ENCODE results near the gene GCA. TPM values are rescaled to one million over a fixed set of nuclear protein-coding genes. Genes with fewer than 3 reads are reported as not detected.

The GCA gene
- total and polyA plus RNA-seq, 4 donors = 24.4 to 62.0 (median 28.9) TPM

GRCh38 chr2:162344617-162344950, 652 bp downstream of the GCA start:
- Histone ChIP-seq H3K4me1 (ENCODE audit: control insufficient read depth, insufficient read depth, low read length) (peaks cover 5% of the 10 kb centered on the region), H3K4me3 (ENCODE audit: low read depth, low read length) (peak overlapping the region; percentile 91), H3K27ac (ENCODE audit: low read depth, low read length) (peak overlapping the region; percentile 71), H3K36me3 (ENCODE audit: control insufficient read depth, insufficient read depth, low read length) (no peaks in the 10 kb centered on the region), H3K27me3 (ENCODE audit: control insufficient read depth, insufficient read depth, low read length) (no peaks in the 10 kb centered on the region), H3K9me3 (ENCODE audit: control insufficient read depth, insufficient read depth, low read length) (no peaks in the 10 kb centered on the region)
- DNase-seq (ENCODE audit: low read depth in 4 of 6, low spot score in 6 of 6) = peak in 3 of 6 donors; percentile 2 to 8 (median 6)
- WGBS (ENCODE audit: insufficient coverage) = no CpG with 5 or more reads among the region's 8 CpGs

GRCh38 chr2:162365392-162365791, 21.5 kb downstream of the GCA start:
- no CpG with 5 or more reads among the region's 2 CpGs for WGBS (ENCODE audit: insufficient coverage)
- Histone ChIP-seq H3K4me3 (ENCODE audit: low read depth, low read length) (no peak overlapping the region), H3K9me3 (ENCODE audit: control insufficient read depth, insufficient read depth, low read length) (no peaks in the 10 kb centered on the region), H3K27me3 (ENCODE audit: control insufficient read depth, insufficient read depth, low read length) (no peaks in the 10 kb centered on the region), H3K27ac (ENCODE audit: low read depth, low read length) (no peak overlapping the region), H3K36me3 (ENCODE audit: control insufficient read depth, insufficient read depth, low read length) (no peaks in the 10 kb centered on the region), H3K4me1 (ENCODE audit: control insufficient read depth, insufficient read depth, low read length) (no peaks in the 10 kb centered on the region)
- no peak for DNase-seq (ENCODE audit: low read depth in 4 of 6, low spot score in 6 of 6)

GRCh38 chr2:162368494-162368893, 24.6 kb downstream of the GCA start:
- Histone ChIP-seq H3K36me3 (ENCODE audit: control insufficient read depth, insufficient read depth, low read length) (no peaks in the 10 kb centered on the region), H3K27ac (ENCODE audit: low read depth, low read length) (no peak overlapping the region), H3K4me3 (ENCODE audit: low read depth, low read length) (no peak overlapping the region), H3K9me3 (ENCODE audit: control insufficient read depth, insufficient read depth, low read length) (no peaks in the 10 kb centered on the region), H3K4me1 (ENCODE audit: control insufficient read depth, insufficient read depth, low read length) (no peaks in the 10 kb centered on the region), H3K27me3 (ENCODE audit: control insufficient read depth, insufficient read depth, low read length) (no peaks in the 10 kb centered on the region)
- no peak for DNase-seq (ENCODE audit: low read depth in 4 of 6, low spot score in 6 of 6)
- no CpG with 5 or more reads among the region's 1 CpG for whole genome bisulfite sequencing (ENCODE audit: insufficient coverage)

GRCh38 chr2:162369551-162369950, 25.6 kb downstream of the GCA start:
- H3K9me3 ChIP-seq (ENCODE audit: control insufficient read depth, insufficient read depth, low read length) = no peaks in the 10 kb centered on the region
- H3K27me3 ChIP-seq (ENCODE audit: control insufficient read depth, insufficient read depth, low read length) = no peaks in the 10 kb centered on the region
- no peak overlapping the region for H3K27ac ChIP-seq (ENCODE audit: low read depth, low read length)
- no peak overlapping the region for H3K4me3 ChIP-seq (ENCODE audit: low read depth, low read length)
- H3K4me1 ChIP-seq (ENCODE audit: control insufficient read depth, insufficient read depth, low read length) = no peaks in the 10 kb centered on the region
- 86% methylated on average over 1 of the region's 1 CpG for WGBS (ENCODE audit: insufficient coverage)
- DNase-seq (ENCODE audit: low read depth in 4 of 6, low spot score in 6 of 6) = no peak
- H3K36me3 ChIP-seq (ENCODE audit: control insufficient read depth, insufficient read depth, low read length) = no peaks in the 10 kb centered on the region

- no CpG with 5 or more reads among the region's 3 CpGs for WGBS (ENCODE audit: insufficient coverage)
- Histone ChIP-seq H3K4me3 (ENCODE audit: low read depth, low read length) (no peak overlapping the region), H3K36me3 (ENCODE audit: control insufficient read depth, insufficient read depth, low read length) (no peaks in the 10 kb centered on the region), H3K27ac (ENCODE audit: low read depth, low read length) (peak overlapping the region; percentile 36), H3K4me1 (ENCODE audit: control insufficient read depth, insufficient read depth, low read length) (no peaks in the 10 kb centered on the region), H3K27me3 (ENCODE audit: control insufficient read depth, insufficient read depth, low read length) (no peaks in the 10 kb centered on the region), H3K9me3 (ENCODE audit: control insufficient read depth, insufficient read depth, low read length) (no peaks in the 10 kb centered on the region)
- DNase-seq (ENCODE audit: low read depth in 4 of 6, low spot score in 6 of 6) = peak in 1 of 6 donors; percentile 24
These were observed 27.0 kb downstream of the GCA start for GRCh38 chr2:162370931-162371330.

- no peaks in the 10 kb centered on the region for H3K9me3 ChIP-seq (ENCODE audit: control insufficient read depth, insufficient read depth, low read length)
- no peak for DNase-seq (ENCODE audit: low read depth in 4 of 6, low spot score in 6 of 6)
- no peaks in the 10 kb centered on the region for H3K36me3 ChIP-seq (ENCODE audit: control insufficient read depth, insufficient read depth, low read length)
- no peaks in the 10 kb centered on the region for H3K27me3 ChIP-seq (ENCODE audit: control insufficient read depth, insufficient read depth, low read length)
- no peak overlapping the region for H3K27ac ChIP-seq (ENCODE audit: low read depth, low read length)
- H3K4me1 ChIP-seq (ENCODE audit: control insufficient read depth, insufficient read depth, low read length) = no peaks in the 10 kb centered on the region
- no peak overlapping the region for H3K4me3 ChIP-seq (ENCODE audit: low read depth, low read length)
These were observed 28.9 kb downstream of the GCA start for GRCh38 chr2:162372818-162373217.

GRCh38 chr2:162379719-162380580, 36.0 kb downstream of the GCA start:
- H3K4me3 ChIP-seq (ENCODE audit: low read depth, low read length) = no peak overlapping the region
- H3K27ac ChIP-seq (ENCODE audit: low read depth, low read length) = no peak overlapping the region
- no peaks in the 10 kb centered on the region for H3K27me3 ChIP-seq (ENCODE audit: control insufficient read depth, insufficient read depth, low read length)
- no peaks in the 10 kb centered on the region for H3K36me3 ChIP-seq (ENCODE audit: control insufficient read depth, insufficient read depth, low read length)
- WGBS (ENCODE audit: insufficient coverage) = 98% methylated on average over 9 of the region's 12 CpGs
- no peak for DNase-seq (ENCODE audit: low read depth in 4 of 6, low spot score in 6 of 6)
- H3K9me3 ChIP-seq (ENCODE audit: control insufficient read depth, insufficient read depth, low read length) = no peaks in the 10 kb centered on the region
- no peaks in the 10 kb centered on the region for H3K4me1 ChIP-seq (ENCODE audit: control insufficient read depth, insufficient read depth, low read length)

- Histone ChIP-seq H3K4me1 (ENCODE audit: control insufficient read depth, insufficient read depth, low read length) (no peaks in the 10 kb centered on the region), H3K27me3 (ENCODE audit: control insufficient read depth, insufficient read depth, low read length) (no peaks in the 10 kb centered on the region), H3K36me3 (ENCODE audit: control insufficient read depth, insufficient read depth, low read length) (no peaks in the 10 kb centered on the region), H3K27ac (ENCODE audit: low read depth, low read length) (no peak overlapping the region), H3K9me3 (ENCODE audit: control insufficient read depth, insufficient read depth, low read length) (no peaks in the 10 kb centered on the region), H3K4me3 (ENCODE audit: low read depth, low read length) (no peak overlapping the region)
- WGBS (ENCODE audit: insufficient coverage) = 100% methylated on average over 1 of the region's 4 CpGs
- peak in 1 of 6 donors; percentile 41 for DNase-seq (ENCODE audit: low read depth in 4 of 6, low spot score in 6 of 6)
These were observed 37.9 kb downstream of the GCA start for GRCh38 chr2:162381851-162382250.

- Histone ChIP-seq H3K9me3 (ENCODE audit: control insufficient read depth, insufficient read depth, low read length) (no peaks in the 10 kb centered on the region), H3K27ac (ENCODE audit: low read depth, low read length) (no peak overlapping the region), H3K27me3 (ENCODE audit: control insufficient read depth, insufficient read depth, low read length) (no peaks in the 10 kb centered on the region), H3K4me1 (ENCODE audit: control insufficient read depth, insufficient read depth, low read length) (no peaks in the 10 kb centered on the region), H3K4me3 (ENCODE audit: low read depth, low read length) (no peak overlapping the region), H3K36me3 (ENCODE audit: control insufficient read depth, insufficient read depth, low read length) (no peaks in the 10 kb centered on the region)
- WGBS (ENCODE audit: insufficient coverage) = no CpG with 5 or more reads among the region's 1 CpG
- DNase-seq (ENCODE audit: low read depth in 4 of 6, low spot score in 6 of 6) = peak in 2 of 6 donors; percentile 18 to 67
These were observed 38.3 kb downstream of the GCA start for GRCh38 chr2:162382278-162382677.

GRCh38 chr2:162385536-162385935, 41.6 kb downstream of the GCA start:
- Histone ChIP-seq H3K4me1 (ENCODE audit: control insufficient read depth, insufficient read depth, low read length) (no peaks in the 10 kb centered on the region), H3K9me3 (ENCODE audit: control insufficient read depth, insufficient read depth, low read length) (no peaks in the 10 kb centered on the region), H3K4me3 (ENCODE audit: low read depth, low read length) (no peak overlapping the region), H3K36me3 (ENCODE audit: control insufficient read depth, insufficient read depth, low read length) (no peaks in the 10 kb centered on the region), H3K27me3 (ENCODE audit: control insufficient read depth, insufficient read depth, low read length) (no peaks in the 10 kb centered on the region), H3K27ac (ENCODE audit: low read depth, low read length) (no peak overlapping the region)
- DNase-seq (ENCODE audit: low read depth in 4 of 6, low spot score in 6 of 6) = peak in 1 of 6 donors; percentile 53
- no CpG with 5 or more reads among the region's 3 CpGs for WGBS (ENCODE audit: insufficient coverage)

Measured in spinal cord (tissue), 10 donors.